HepG2 (cell line): ENCODE measurements around the gene ANO1. TPM values are rescaled to one million over a fixed set of nuclear protein-coding genes. Genes with fewer than 3 reads are reported as not detected.

ENCODE experiments used
- ATAC-seq: fragments of 200-7000 bp; cut with Tn5 transposase; 3 replicates; pipeline ENCODE4 v1.9.1; 2020; ENCODE audit warnings: mild to moderate bottlenecking, moderate library complexity
- BruUV-seq: library from RNA; stranded (reverse); fragments of 400-500 nt; replicated peaks from 2 replicates; lab custom pipeline; 2021; lab: Mats Ljungman, UMichigan
- CTCF ChIA-PET: fragments of 300-600 bp; formaldehyde crosslinking; extraction: SDS; loops from one replicate; lab custom pipeline; 2021; ENCODE audit warnings: low total read pairs, inconsistent platforms, low intra/inter-chr PET ratio; lab: Yijun Ruan, JAX
- POLR2A ChIA-PET: fragments of 350-600 bp; sonication (Branson Sonifier 250); formaldehyde crosslinking; loops from one replicate; lab custom pipeline; 2020; ENCODE audit warnings: antibody characterized with exemption, inconsistent platforms; lab: Yijun Ruan, JAX
- DNase-seq: peaks from one replicate; pipeline ENCODE4 v3.0.0-alpha.2; 2015; ENCODE audit warnings: low spot score
- FAIRE-seq: peaks from 3 replicates; lab custom pipeline; 2011; peaks lifted over from hg19 to GRCh38; lab: Jason Lieb, UNC
- H2AFZ ChIP-seq: one replicate; pipeline ENCODE4 v1.6.1; 2011; ENCODE audit warnings: low read length, inconsistent platforms
- H3K27ac ChIP-seq: fragments of 300-600 bp; 3 replicates; pipeline ENCODE4 v1.8.0; 2011; ENCODE audit warnings: mixed run types, mild to moderate bottlenecking, mixed read lengths, low read length, inconsistent platforms; ENCODE audit not compliant: insufficient read depth; ENCODE audit errors: extremely low read length
- H3K27me3 ChIP-seq, 2 experiments: fragments of 200-600 bp in 1 of 2; 2 replicates in 1 of 2; 3 replicates in 1 of 2; pipeline versions ENCODE4 v1.6.0 to v1.8.0; 2011; ENCODE audit warnings: low read length in 2 of 2, mild to moderate bottlenecking in 2 of 2, moderate library complexity in 2 of 2, inconsistent platforms in 1 of 2; ENCODE audit not compliant: insufficient read depth in 2 of 2, control insufficient read depth in 1 of 2
- H3K36me3 ChIP-seq, 2 experiments: fragments of 200-600 bp in 1 of 2; replicated peaks in 1 of 2; 2 replicates in 1 of 2; 3 replicates in 1 of 2; pipeline versions ENCODE4 v1.5.1 to v1.8.0; 2011; ENCODE audit warnings: low read length in 2 of 2, inconsistent platforms in 1 of 2; ENCODE audit not compliant: insufficient read depth in 2 of 2, control insufficient read depth in 1 of 2
- H3K4me1 ChIP-seq: 2 replicates; pipeline ENCODE4 v1.5.1; 2012; ENCODE audit warnings: low read length, inconsistent platforms; ENCODE audit not compliant: insufficient read depth
- H3K4me2 ChIP-seq: 2 replicates; pipeline ENCODE4 v1.6.0; 2011; ENCODE audit warnings: low read depth, low read length, inconsistent platforms
- H3K4me3 ChIP-seq, 3 experiments: fragments of 200-600 bp in 1 of 3; sonication (generic), shearing (Covaris generic) in 1 of 3; replicated peaks in 1 of 3; 2 replicates each; pipeline ENCODE4 v1.5.1; 2011 to 2016; ENCODE audit warnings: low read length in 3 of 3, inconsistent platforms in 2 of 3, low read depth in 2 of 3, mild to moderate bottlenecking in 2 of 3, control low read depth in 1 of 3, mixed read lengths in 1 of 3; ENCODE audit not compliant: insufficient read depth in 1 of 3
- H3K79me2 ChIP-seq: one replicate; pipeline ENCODE4 v1.6.1; 2011; ENCODE audit warnings: low read length, inconsistent platforms; ENCODE audit not compliant: insufficient read depth
- H3K9ac ChIP-seq: 2 replicates; pipeline ENCODE4 v1.6.0; 2011; ENCODE audit warnings: mild to moderate bottlenecking, low read depth, low read length, inconsistent platforms; ENCODE audit not compliant: insufficient read depth
- H3K9me3 ChIP-seq: 2 replicates; pipeline ENCODE4 v1.5.1; 2012; ENCODE audit warnings: mild to moderate bottlenecking, low read length
- H4K20me1 ChIP-seq: 2 replicates; pipeline ENCODE4 v1.6.0; 2011; ENCODE audit warnings: inconsistent platforms, mild to moderate bottlenecking, low read length, moderate library complexity; ENCODE audit not compliant: insufficient read depth
- POLR2A ChIP-seq, 2 experiments: IDR thresholded peaks; 2 replicates each; pipeline ENCODE4 v1.6.1; 2011; ENCODE audit warnings: low read depth in 2 of 2, low read length in 2 of 2, mild to moderate bottlenecking in 1 of 2, moderate library complexity in 1 of 2; ENCODE audit not compliant: insufficient read depth in 1 of 2
- ZNF101 ChIP-seq: sonication (generic); formaldehyde crosslinking; IDR thresholded peaks from 2 replicates; pipeline ENCODE4 v1.4.0; 2020; ENCODE audit warnings: mild to moderate bottlenecking, low read depth, missing genetic modification reagents, borderline replicate concordance
- ZNF317 ChIP-seq: sonication (generic); formaldehyde crosslinking; IDR thresholded peaks from 2 replicates; pipeline ENCODE4 v1.5.0; 2020; ENCODE audit warnings: mild to moderate bottlenecking, missing genetic modification reagents
- ZNF530 ChIP-seq: sonication (generic); formaldehyde crosslinking; IDR thresholded peaks from 2 replicates; pipeline ENCODE4 v1.5.0; 2020; ENCODE audit warnings: low read depth, mild to moderate bottlenecking, missing genetic modification reagents
- WGBS: methylation state at CpG from one replicate; pipeline ENCODE4 v1.1.6; 2017; ENCODE audit warnings: low lambda C conversion rate; 5-methylcytosine and 5-hydroxymethylcytosine counted together
- in situ Hi-C: cut with HindIII; loops from 2 replicates; pipeline ENCODE4 v1.10.0; 2017; ENCODE audit warnings: low pct_unique_long_range_greater_than_20kb; ENCODE audit not compliant: extremely low pct_ligation_motif_present
- intact Hi-C: fragments of 100-400 bp; cut with micrococcal nuclease; formaldehyde crosslinking; loops from one replicate; pipeline ENCODE4 v1.10.0; 2022; ENCODE audit not compliant: unreplicated experiment
- polyA plus RNA-seq, 8 experiments: library from polyadenylated mRNA; depleted of rRNA in 3 of 8; stranded (reverse) in 7 of 8; unstranded in 1 of 8; fragments of >200 nt; fragmentation: Illumina TruSeq in 4 of 8; extraction: Trizol in 4 of 8; gene quantifications; 2 replicates each; pipeline versions ENCODE4 v1.2.1 to v1.2.3, GENCODE V29; 2011 to 2016; ENCODE audit warnings: low read depth in 4 of 8, missing spikeins in 1 of 8, mixed read lengths in 1 of 8; ENCODE audit not compliant: insufficient read depth in 1 of 8
- total RNA-seq, 5 experiments: library from RNA; depleted of rRNA; stranded (reverse); fragments of >200 nt; fragmentation: Illumina TruSeq; extraction: Trizol; gene quantifications; 2 replicates each; pipeline ENCODE4 v1.2.3, GENCODE V29; 2016; ENCODE audit warnings: low read depth in 1 of 5
- TF ChIP-seq, protein P1 (sequence below): sonication (generic); formaldehyde crosslinking; IDR thresholded peaks from 2 replicates; pipeline ENCODE4 v1.5.1; 2020; ENCODE audit warnings: mild to moderate bottlenecking, moderate library complexity, missing genetic modification reagents

The ANO1 gene
- total and polyA plus RNA-seq, 2 of the 13 experiments (the other 11 are each of a cell fraction or from before 2014, with no cell fraction given) = not detected

DNA sequence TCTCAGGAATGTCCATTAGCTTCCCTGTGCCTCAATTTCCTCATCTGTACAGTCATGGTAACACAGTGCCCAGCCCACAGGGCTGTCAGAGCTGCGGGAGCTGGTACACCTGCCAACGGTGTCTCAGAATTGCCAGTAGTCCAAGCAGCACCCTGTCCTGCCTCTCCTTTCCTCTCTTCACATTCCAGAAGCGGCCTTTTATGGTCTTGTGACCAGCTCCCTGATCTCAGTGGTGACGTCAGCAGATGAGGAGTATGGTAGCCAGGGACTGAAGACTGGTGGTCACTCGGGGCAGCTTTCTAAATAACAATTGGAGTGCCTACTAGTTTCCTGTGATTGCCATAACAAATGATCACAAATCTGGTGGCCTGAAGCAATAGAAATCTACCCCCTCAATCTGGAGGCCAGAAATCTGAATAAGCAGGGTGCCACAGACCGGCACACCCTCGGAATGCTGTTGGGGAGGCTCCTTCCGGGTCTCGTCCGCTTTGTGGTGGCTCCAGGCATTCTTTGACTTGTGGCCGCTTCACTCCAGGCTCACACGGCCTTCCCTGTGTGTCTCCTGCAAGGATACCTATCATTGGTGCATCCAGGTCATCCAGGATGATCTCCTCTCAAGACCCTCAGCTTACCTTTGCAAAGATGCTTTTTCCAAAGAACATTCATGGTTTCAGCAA, 127.1 kb downstream of the ANO1 start (continued):
- TF ChIP-seq ZNF101 (CRISPR knock-in tag) = no peak
- TF ChIP-seq, protein P1, sequence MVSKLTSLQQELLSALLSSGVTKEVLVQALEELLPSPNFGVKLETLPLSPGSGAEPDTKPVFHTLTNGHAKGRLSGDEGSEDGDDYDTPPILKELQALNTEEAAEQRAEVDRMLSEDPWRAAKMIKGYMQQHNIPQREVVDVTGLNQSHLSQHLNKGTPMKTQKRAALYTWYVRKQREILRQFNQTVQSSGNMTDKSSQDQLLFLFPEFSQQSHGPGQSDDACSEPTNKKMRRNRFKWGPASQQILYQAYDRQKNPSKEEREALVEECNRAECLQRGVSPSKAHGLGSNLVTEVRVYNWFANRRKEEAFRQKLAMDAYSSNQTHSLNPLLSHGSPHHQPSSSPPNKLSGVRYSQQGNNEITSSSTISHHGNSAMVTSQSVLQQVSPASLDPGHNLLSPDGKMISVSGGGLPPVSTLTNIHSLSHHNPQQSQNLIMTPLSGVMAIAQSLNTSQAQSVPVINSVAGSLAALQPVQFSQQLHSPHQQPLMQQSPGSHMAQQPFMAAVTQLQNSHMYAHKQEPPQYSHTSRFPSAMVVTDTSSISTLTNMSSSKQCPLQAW (CRISPR knock-in tag) = no peak
- no peak for TF ChIP-seq ZNF530 (CRISPR knock-in tag)

- Histone ChIP-seq H3K9me3 (peaks cover 3% of the 10 kb centered on the region; the same call in 1 of the 2 replicates), H2AFZ (no peak overlapping the region), H3K4me3 (no peak overlapping the region), H3K79me2 (peaks cover 20% of the 10 kb centered on the region), H3K4me2 (no peak overlapping the region), H3K36me3 (peaks cover 9 to 23% of the 10 kb centered on the region in 2 experiments; a peak in 4 of 5 replicates), H3K27ac (no peak overlapping the region), H3K27me3 (no peaks in the 10 kb centered on the region; a peak in 1 of 5 replicates), H3K9ac (no peak overlapping the region), H4K20me1 (peaks cover 17% of the 10 kb centered on the region; the same call in 1 of the 2 replicates), H3K4me1 (peaks cover 19% of the 10 kb centered on the region)
- FAIRE-seq = no peak
- BruUV-seq = no TSS peak
- ATAC-seq = no peak
- in situ Hi-C loops = no loop called here
- ChIA-PET POLR2A (no interaction called here), CTCF (no interaction called here)
- DNase-seq = no peak
- 97% methylated on average over 6 of the region's 7 CpGs for WGBS
- intact Hi-C loops = loop anchor here (10.0 kb wide), 1 partner anchor 69 kb away; the partner anchor contains the start of gene PPFIA1
- TF ChIP-seq ZNF317 (CRISPR knock-in tag) (no peak), POLR2A (IDR thresholded peaks at IDR 0.05; ENCODE audit: insufficient read depth in 1 of 2, low read depth in 2 of 2, low read length in 2 of 2) (0 out of 4 replicates have a peak, but pooled peaks of 1 of the 2 experiments have one; percentile 17)
Observed at GRCh38 chr11:70205766-70206165, 127.6 kb downstream of the ANO1 start.
